PC-9 (cell line): ENCODE measurements around the gene DNAJC11. TPM values are rescaled to one million over a fixed set of nuclear protein-coding genes. Genes with fewer than 3 reads are reported as not detected.

Experiments
- BruUV-seq: library from RNA; stranded (reverse); fragments of 400-500 nt; replicated peaks from 2 replicates; lab custom pipeline; 2021; lab: Mats Ljungman, UMichigan
- CTCF ChIA-PET: fragments of 300-600 bp; sonication (Branson Sonifier 250); formaldehyde crosslinking; loops from one replicate; lab custom pipeline; 2022; ENCODE audit warnings: antibody characterized with exemption; lab: Charles Lee
- POLR2A ChIA-PET: fragments of 300-600 bp; sonication (Branson Sonifier 250); formaldehyde crosslinking; loops from one replicate; lab custom pipeline; 2022; ENCODE audit warnings: antibody characterized with exemption; ENCODE audit not compliant: unreplicated experiment; lab: Charles Lee
- DNase-seq, 2 experiments: peaks; one replicate each; pipeline versions ENCODE4 v3.0.0 to v3.0.0-alpha.2; 2015 to 2022; ENCODE audit warnings: mixed read lengths in 1 of 2
- H2AFZ ChIP-seq: fragments of 200-600 bp; sonication (generic); 2 replicates; pipeline ENCODE4 v1.8.1; 2017; ENCODE audit warnings: antibody characterized with exemption
- H3F3A ChIP-seq: fragments of 200-600 bp; sonication (generic); 2 replicates; pipeline ENCODE4 v1.8.1; 2017; ENCODE audit warnings: antibody characterized with exemption, mild to moderate bottlenecking, low read depth; ENCODE audit not compliant: insufficient read depth
- H3K27ac ChIP-seq: fragments of 200-600 bp; sonication (generic); 2 replicates; pipeline ENCODE4 v1.6.1; 2016; ENCODE audit warnings: mixed run types
- H3K27me3 ChIP-seq: fragments of 200-600 bp; sonication (generic); 2 replicates; pipeline ENCODE4 v1.6.1; 2016; ENCODE audit warnings: low read depth, mixed run types; ENCODE audit not compliant: insufficient read depth
- H3K36me3 ChIP-seq: fragments of 200-600 bp; sonication (generic); 2 replicates; pipeline ENCODE4 v1.6.1; 2016; ENCODE audit warnings: low read depth, mixed run types
- H3K4me1 ChIP-seq: fragments of 200-600 bp; sonication (generic); replicated peaks from 2 replicates; pipeline ENCODE4 v1.6.1; 2016; ENCODE audit warnings: mixed run types; ENCODE audit not compliant: insufficient read depth
- H3K4me2 ChIP-seq: fragments of 200-600 bp; sonication (generic); 2 replicates; pipeline ENCODE4 v1.6.1; 2017; ENCODE audit warnings: mixed run types
- H3K4me3 ChIP-seq: fragments of 200-600 bp; sonication (generic); 2 replicates; pipeline ENCODE4 v1.6.1; 2016; ENCODE audit warnings: mixed run types
- H3K79me2 ChIP-seq: fragments of 200-600 bp; sonication (generic); 2 replicates; pipeline ENCODE4 v1.6.1; 2017; ENCODE audit warnings: low read depth, mixed run types
- H3K9me2 ChIP-seq: fragments of 200-600 bp; sonication (generic); 2 replicates; pipeline ENCODE4 v1.8.1; 2017; ENCODE audit warnings: mild to moderate bottlenecking; ENCODE audit not compliant: insufficient read depth
- H3K9me3 ChIP-seq: fragments of 200-600 bp; sonication (generic); 2 replicates; pipeline ENCODE4 v1.8.1; 2016; ENCODE audit warnings: low read depth; ENCODE audit not compliant: insufficient read depth
- H4K20me1 ChIP-seq: fragments of 200-600 bp; sonication (generic); 2 replicates; pipeline ENCODE4 v1.8.1; 2017; ENCODE audit not compliant: insufficient read depth
- CTCF ChIP-seq: fragments of 200-600 bp; sonication (generic); conservative IDR thresholded peaks from 2 replicates; pipeline ENCODE4 v1.6.1; 2017; ENCODE audit warnings: mixed run types, antibody characterized with exemption, mild to moderate bottlenecking, moderate library complexity
- EZH2 ChIP-seq: fragments of 200-600 bp; sonication (generic); IDR thresholded peaks from 2 replicates; pipeline ENCODE4 v1.8.0; 2017; ENCODE audit warnings: antibody characterized with exemption, low read depth
- intact Hi-C: fragments of 100-400 bp; cut with micrococcal nuclease; formaldehyde crosslinking; loops from one replicate; pipeline ENCODE4 v1.10.0; 2022; ENCODE audit not compliant: unreplicated experiment
- total RNA-seq: library from RNA; stranded (reverse); gene quantifications from 2 replicates; pipeline ENCODE4 v1.2.3, GENCODE V29; 2021

Gene DNAJC11
- total RNA-seq, 1 experiment from 2014 or later = 52.8 TPM

GRCh38 chr1:6685381-6685780 is 16.2 kb downstream of the DNAJC11 start:
- no peak for TF ChIP-seq EZH2
- TF ChIP-seq CTCF = no peak
- intact Hi-C loops = no loop called here
- Histone ChIP-seq H3F3A (no peaks in the 10 kb centered on the region), H3K9me3 (no peaks in the 10 kb centered on the region), H2AFZ (no peak overlapping the region), H3K4me1 (no peaks in the 10 kb centered on the region), H3K4me3 (no peak overlapping the region), H3K79me2 (peaks cover 7% of the 10 kb centered on the region; the same call in 1 of the 2 replicates), H3K27me3 (no peaks in the 10 kb centered on the region), H3K27ac (no peak overlapping the region), H4K20me1 (peaks cover 18% of the 10 kb centered on the region), H3K4me2 (no peak overlapping the region), H3K36me3 (no peaks in the 10 kb centered on the region), H3K9me2 (no peaks in the 10 kb centered on the region)
- CTCF ChIA-PET = no interaction called here
- no TSS peak for BruUV-seq
- no peak for DNase-seq
- POLR2A ChIA-PET = no interaction called here

GRCh38 chr1:6683434-6683833 is 18.2 kb downstream of the DNAJC11 start:
- Histone ChIP-seq H3K4me1 (no peaks in the 10 kb centered on the region), H3K9me2 (no peaks in the 10 kb centered on the region), H3K36me3 (no peaks in the 10 kb centered on the region), H3K9me3 (no peaks in the 10 kb centered on the region), H3F3A (no peaks in the 10 kb centered on the region), H3K4me2 (no peak overlapping the region), H3K27me3 (no peaks in the 10 kb centered on the region), H2AFZ (no peak overlapping the region), H3K79me2 (peaks cover 7% of the 10 kb centered on the region; the same call in 1 of the 2 replicates), H3K4me3 (no peak overlapping the region), H4K20me1 (peaks cover 18% of the 10 kb centered on the region), H3K27ac (no peak overlapping the region)
- DNase-seq = no peak
- TF ChIP-seq CTCF (no peak), EZH2 (no peak)
- BruUV-seq = no TSS peak
- ChIA-PET POLR2A (no interaction called here), CTCF (no interaction called here)
- intact Hi-C loops = no loop called here

- H3K36me3 ChIP-seq = no peaks in the 10 kb centered on the region
- no peaks in the 10 kb centered on the region for H3K27me3 ChIP-seq
- no peaks in the 10 kb centered on the region for H3K79me2 ChIP-seq
- intact Hi-C loops = loop anchor here (10.0 kb wide), 1 partner anchor 651 kb away; no protein-coding TSS in a partner anchor
- H3F3A ChIP-seq = no peaks in the 10 kb centered on the region
- no peaks in the 10 kb centered on the region for H3K4me1 ChIP-seq
- DNase-seq = no peak
- CTCF ChIA-PET = no interaction called here
- H4K20me1 ChIP-seq = no peaks in the 10 kb centered on the region
- no peak overlapping the region for H2AFZ ChIP-seq
- H3K9me3 ChIP-seq = no peaks in the 10 kb centered on the region
- no peaks in the 10 kb centered on the region for H3K9me2 ChIP-seq
- H3K4me3 ChIP-seq = no peak overlapping the region
- no peak overlapping the region for H3K27ac ChIP-seq
- no peak overlapping the region for H3K4me2 ChIP-seq
- BruUV-seq = no TSS peak
- TF ChIP-seq EZH2 = no peak
- TF ChIP-seq CTCF = no peak
- POLR2A ChIA-PET = no interaction called here
Measured at GRCh38 chr1:6675941-6676340, 25.7 kb downstream of the DNAJC11 start.
